IMR-90 (cell line): Measurements from ENCODE around the gene DSCAM. TPM values are rescaled to one million over a fixed set of nuclear protein-coding genes. Genes with fewer than 3 reads are reported as not detected.

Experiments
- ATAC-seq: fragments of 200-7000 bp; cut with Tn5 transposase; 2 replicates; pipeline ENCODE4 v1.9.1; 2020; ENCODE audit warnings: low read depth, mild to moderate bottlenecking, moderate library complexity
- BruUV-seq: library from RNA; stranded (reverse); fragments of 400-500 nt; replicated peaks from 2 replicates; lab custom pipeline; 2021; lab: Mats Ljungman, UMichigan
- CTCF ChIA-PET: fragments of 300-600 bp; formaldehyde crosslinking; extraction: SDS; loops from one replicate; lab custom pipeline; 2021; ENCODE audit warnings: antibody characterized with exemption; lab: Yijun Ruan, JAX
- POLR2A ChIA-PET: fragments of 300-600 bp; sonication (Branson Sonifier 250); formaldehyde crosslinking; loops from one replicate; lab custom pipeline; 2022; ENCODE audit warnings: antibody characterized with exemption; ENCODE audit not compliant: unreplicated experiment; lab: Charles Lee
- DNase-seq: peaks from one replicate; pipeline ENCODE4 v3.0.0; 2013
- H2AFZ ChIP-seq: replicated peaks from 2 replicates; pipeline ENCODE3; 2013; ENCODE audit warnings: low read length, mild to moderate bottlenecking; ENCODE audit not compliant: poor library complexity
- H2AK5ac ChIP-seq: 2 replicates; pipeline ENCODE4 v1.6.1; 2013; ENCODE audit warnings: low read depth, low read length, inconsistent platforms
- H2AK9ac ChIP-seq: replicated peaks from 2 replicates; pipeline ENCODE3; 2013; ENCODE audit warnings: mild to moderate bottlenecking, low read depth, low read length, moderate library complexity; ENCODE audit not compliant: poor library complexity
- H2BK120ac ChIP-seq: 2 replicates; pipeline ENCODE4 v1.6.1; 2013; ENCODE audit warnings: low read depth, low read length, inconsistent platforms
- H2BK15ac ChIP-seq: 3 replicates; pipeline ENCODE4 v1.6.1; 2013; ENCODE audit warnings: low read depth, low read length, inconsistent platforms
- H2BK20ac ChIP-seq: 2 replicates; pipeline ENCODE4 v1.6.1; 2013; ENCODE audit warnings: low read depth, mild to moderate bottlenecking, inconsistent platforms, low read length, moderate library complexity
- H2BK5ac ChIP-seq: 2 replicates; pipeline ENCODE4 v1.6.1; 2013; ENCODE audit warnings: mild to moderate bottlenecking, low read depth, low read length, inconsistent platforms; ENCODE audit not compliant: poor library complexity, severe bottlenecking
- H3K14ac ChIP-seq: replicated peaks from 2 replicates; pipeline ENCODE4 v1.6.1; 2013; ENCODE audit warnings: low read depth, low read length, inconsistent platforms
- H3K18ac ChIP-seq: 2 replicates; pipeline ENCODE4 v1.6.1; 2013; ENCODE audit warnings: low read depth, low read length, control low read depth
- H3K23ac ChIP-seq: 2 replicates; pipeline ENCODE4 v1.6.1; 2013; ENCODE audit warnings: low read depth, low read length, inconsistent platforms
- H3K27ac ChIP-seq: 2 replicates; pipeline ENCODE4 v1.5.1; 2013; ENCODE audit warnings: mild to moderate bottlenecking, control low read depth, low read length; ENCODE audit not compliant: insufficient read depth
- H3K27me3 ChIP-seq: 2 replicates; pipeline ENCODE4 v1.6.1; 2013; ENCODE audit warnings: low read length; ENCODE audit not compliant: control insufficient read depth, insufficient read depth
- H3K36me3 ChIP-seq: 2 replicates; pipeline ENCODE4 v1.6.1; 2013; ENCODE audit warnings: low read length, mixed read lengths; ENCODE audit not compliant: control insufficient read depth, insufficient read depth
- H3K4ac ChIP-seq: 2 replicates; pipeline ENCODE4 v1.6.1; 2013; ENCODE audit warnings: low read depth, low read length, inconsistent platforms
- H3K4me1 ChIP-seq: 2 replicates; pipeline ENCODE4 v1.6.1; 2013; ENCODE audit warnings: low read length, mixed read lengths; ENCODE audit not compliant: control insufficient read depth, insufficient read depth
- H3K4me2 ChIP-seq: 2 replicates; pipeline ENCODE4 v1.6.1; 2013; ENCODE audit warnings: low read depth, mild to moderate bottlenecking, control low read depth, low read length, moderate library complexity
- H3K4me3 ChIP-seq: 2 replicates; pipeline ENCODE4 v1.5.1; 2013; ENCODE audit warnings: low read depth, mild to moderate bottlenecking, control low read depth, low read length, moderate library complexity; ENCODE audit not compliant: insufficient read depth
- H3K56ac ChIP-seq: 2 replicates; pipeline ENCODE4 v1.6.1; 2013; ENCODE audit warnings: low read length, inconsistent platforms; ENCODE audit not compliant: insufficient read depth; ENCODE audit errors: extremely low read depth
- H3K79me1 ChIP-seq, 2 experiments: 2 replicates each; pipeline ENCODE4 v1.6.1; 2013; ENCODE audit warnings: low read length in 2 of 2, inconsistent platforms in 1 of 2, low read depth in 1 of 2
- H3K9ac ChIP-seq: 2 replicates; pipeline ENCODE4 v1.6.1; 2013; ENCODE audit warnings: low read depth, low read length, control low read depth
- H3K9me1 ChIP-seq: 2 replicates; pipeline ENCODE4 v1.6.1; 2013; ENCODE audit warnings: low read length, inconsistent platforms; ENCODE audit not compliant: insufficient read depth
- H3K9me3 ChIP-seq: 2 replicates; pipeline ENCODE4 v1.6.1; 2013; ENCODE audit warnings: low read length; ENCODE audit not compliant: control insufficient read depth, insufficient read depth
- H4K20me1 ChIP-seq: 2 replicates; pipeline ENCODE4 v1.6.1; 2013; ENCODE audit warnings: low read length, inconsistent platforms; ENCODE audit not compliant: insufficient read depth
- H4K5ac ChIP-seq: 2 replicates; pipeline ENCODE4 v1.6.1; 2013; ENCODE audit warnings: mild to moderate bottlenecking, low read depth, low read length, control low read depth
- H4K8ac ChIP-seq, 2 experiments: 2 replicates each; pipeline ENCODE4 v1.6.1; 2013; ENCODE audit warnings: low read depth in 2 of 2, low read length in 2 of 2, control low read depth in 1 of 2, inconsistent platforms in 1 of 2
- H4K91ac ChIP-seq: 2 replicates; pipeline ENCODE4 v1.6.1; 2013; ENCODE audit warnings: low read depth, low read length, inconsistent platforms; ENCODE audit not compliant: insufficient read depth
- BHLHE40 ChIP-seq: fragments of 150-350 bp; IDR thresholded peaks from 2 replicates; pipeline ENCODE4 v1.6.1; 2016; ENCODE audit warnings: mild to moderate bottlenecking, low read depth, low read length
- CEBPB ChIP-seq: IDR thresholded peaks from 2 replicates; pipeline ENCODE4 v1.6.1; 2012; ENCODE audit warnings: low read depth, low read length, improper control_type of control experiment
- CHD1 ChIP-seq: IDR thresholded peaks from 2 replicates; pipeline ENCODE4 v1.6.1; 2012; ENCODE audit warnings: low read depth, low read length, improper control_type of control experiment
- CTCF ChIP-seq: conservative IDR thresholded peaks from 2 replicates; pipeline ENCODE4 v1.5.1; 2012; ENCODE audit warnings: mild to moderate bottlenecking, low read depth, low read length, improper control_type of control experiment
- ELK1 ChIP-seq: fragments of 150-350 bp; IDR thresholded peaks from 2 replicates; pipeline ENCODE4 v1.6.1; 2016; ENCODE audit warnings: low read depth, mild to moderate bottlenecking, low read length, moderate library complexity, borderline replicate concordance
- FOS ChIP-seq: fragments of 150-350 bp; IDR thresholded peaks from 2 replicates; pipeline ENCODE4 v1.6.1; 2016; ENCODE audit warnings: low read depth, low read length
- MAFK ChIP-seq: IDR thresholded peaks from 2 replicates; pipeline ENCODE4 v1.6.1; 2012; ENCODE audit warnings: low read depth, low read length, improper control_type of control experiment
- MAZ ChIP-seq: IDR thresholded peaks from 2 replicates; pipeline ENCODE4 v1.6.1; 2012; ENCODE audit warnings: low read depth, mild to moderate bottlenecking, low read length, improper control_type of control experiment, moderate library complexity, borderline replicate concordance
- MXI1 ChIP-seq: IDR thresholded peaks from 2 replicates; pipeline ENCODE4 v1.6.1; 2012; ENCODE audit warnings: low read depth, mild to moderate bottlenecking, low read length, moderate library complexity, borderline replicate concordance
- NFE2L2 ChIP-seq: fragments of 150-350 bp; IDR thresholded peaks from 2 replicates; pipeline ENCODE4 v1.6.1; 2016; ENCODE audit warnings: low read depth, mild to moderate bottlenecking, low read length
- POLR2A ChIP-seq: IDR thresholded peaks from 2 replicates; pipeline ENCODE4 v1.6.1; 2012; ENCODE audit warnings: mild to moderate bottlenecking, low read depth, low read length
- RAD21 ChIP-seq: IDR thresholded peaks from 2 replicates; pipeline ENCODE4 v1.6.1; 2012; ENCODE audit warnings: low read length, improper control_type of control experiment
- RCOR1 ChIP-seq: IDR thresholded peaks from 2 replicates; pipeline ENCODE4 v1.6.1; 2012; ENCODE audit warnings: mild to moderate bottlenecking, low read length, improper control_type of control experiment; ENCODE audit not compliant: insufficient replicate concordance
- RFX5 ChIP-seq: IDR thresholded peaks from 2 replicates; pipeline ENCODE4 v1.8.0; 2012; ENCODE audit warnings: low read depth, mild to moderate bottlenecking, low read length, moderate library complexity
- SMC3 ChIP-seq: fragments of 150-350 bp; IDR thresholded peaks from 2 replicates; pipeline ENCODE4 v1.6.1; 2016; ENCODE audit warnings: low read depth, mild to moderate bottlenecking, antibody characterized with exemption, low read length, moderate library complexity
- USF2 ChIP-seq: fragments of 150-350 bp; IDR thresholded peaks from 2 replicates; pipeline ENCODE4 v1.6.1; 2017; ENCODE audit warnings: mild to moderate bottlenecking, antibody characterized with exemption, low read length, low read depth
- WGBS, 2 experiments: methylation state at CpG; one replicate each; pipeline versions ENCODE4 v1.1.5 to v1.1.7; 2013; ENCODE audit warnings: missing lambda C conversion rate in 2 of 2; ENCODE audit not compliant: insufficient read length in 1 of 2; ENCODE audit errors: extremely low coverage in 2 of 2; 5-methylcytosine and 5-hydroxymethylcytosine counted together
- dilution Hi-C: fragments of 300-500 bp; cut with HindIII; formaldehyde crosslinking; loops from one replicate; pipeline ENCODE4 v1.14.3; 2018; ENCODE audit warnings: low sequenced_read_pairs; ENCODE audit not compliant: unreplicated experiment
- in situ Hi-C: fragments of 300-500 bp; cut with MboI; formaldehyde crosslinking; loops from 3 replicates; pipeline ENCODE4 v1.14.3; 2019; ENCODE audit warnings: low sequenced_read_pairs, inconsistent platforms, mixed read lengths
- intact Hi-C: fragments of 100-400 bp; cut with micrococcal nuclease; formaldehyde crosslinking; loops from 2 replicates; pipeline ENCODE4 v1.10.0; 2022
- polyA plus RNA-seq, 3 experiments: library from polyadenylated mRNA; depleted of rRNA; stranded (reverse); fragments of >200 nt; gene quantifications; 2 replicates each; pipeline ENCODE4 v1.2.3, GENCODE V29; 2012; ENCODE audit warnings: low replicate concordance in 1 of 3
- total RNA-seq: library from RNA; depleted of rRNA; stranded (reverse); fragments of >200 nt; gene quantifications from 2 replicates; pipeline ENCODE4 v1.2.3, GENCODE V29; 2012

The DSCAM gene
- total and polyA plus RNA-seq, 2 of the 4 experiments (the other 2 are of a cell fraction): under 0.01 to 0.02 TPM

- no peak overlapping the region for H4K91ac ChIP-seq
- no peak overlapping the region for H2BK5ac ChIP-seq
- POLR2A ChIA-PET: no interaction called here
- H3K14ac ChIP-seq: no peak overlapping the region
- no peak overlapping the region for H4K8ac ChIP-seq
- H2BK15ac ChIP-seq: no peak overlapping the region
- H3K9me3 ChIP-seq: peaks cover 16% of the 10 kb centered on the region
- no peak overlapping the region for H2AK9ac ChIP-seq
- no peak overlapping the region for H4K5ac ChIP-seq
- no peak overlapping the region for H3K4me3 ChIP-seq
- no peak overlapping the region for H3K4me2 ChIP-seq
- H3K56ac ChIP-seq: no peak overlapping the region
- intact Hi-C loops: no loop called here
- H3K4me1 ChIP-seq: no peaks in the 10 kb centered on the region
- no peak overlapping the region for H3K23ac ChIP-seq
- no peaks in the 10 kb centered on the region for H3K36me3 ChIP-seq
- H3K9me1 ChIP-seq: no peaks in the 10 kb centered on the region
- no peaks in the 10 kb centered on the region for H3K79me1 ChIP-seq
- ATAC-seq (no peak), DNase-seq (no peak)
- WGBS, 2 experiments: no CpG with 5 or more reads among the region's 3 CpGs
- H2BK20ac ChIP-seq: no peak overlapping the region
- H2AFZ ChIP-seq: no peak overlapping the region
- H3K27ac ChIP-seq: no peak overlapping the region
- H3K4ac ChIP-seq: no peak overlapping the region
- TF ChIP-seq CTCF (no peak), FOS (no peak), RFX5 (no peak), MAFK (no peak), RAD21 (no peak), BHLHE40 (no peak), MXI1 (no peak), RCOR1 (no peak), POLR2A (no peak), SMC3 (no peak), CHD1 (no peak), NFE2L2 (no peak), MAZ (no peak), ELK1 (no peak), CEBPB (no peak), USF2 (no peak)
- no peak overlapping the region for H2AK5ac ChIP-seq
- H2BK120ac ChIP-seq: no peak overlapping the region
- H3K9ac ChIP-seq: no peak overlapping the region
- CTCF ChIA-PET: no interaction called here
- no peaks in the 10 kb centered on the region for H3K27me3 ChIP-seq
- no peak overlapping the region for H3K18ac ChIP-seq
- no TSS peak for BruUV-seq
- in situ Hi-C loops: no loop called here
- dilution Hi-C loops: no loop called here
- no peaks in the 10 kb centered on the region for H4K20me1 ChIP-seq
Observed at GRCh38 chr21:40066221-40066620, 780.7 kb downstream of the DSCAM start.
